Stimulated activated CD4-positive, alpha-beta T cell treated with anti-CD3 and anti-CD28 coated beads, Interleukin-4, amount 100 ng/mL, for 4 hours (primary cell): ENCODE measurements around the gene SPAG16.
"Not testable (repeated sequence)": the region's sequence is repeated elsewhere in the genome, so short reads cannot be mapped to it uniquely, and the experiment has no call there.

Experiments
- DNase-seq, 2 experiments: peaks; one replicate each; pipeline ENCODE4 v3.0.0-alpha.2; 2020

The SPAG16 gene

DNA sequence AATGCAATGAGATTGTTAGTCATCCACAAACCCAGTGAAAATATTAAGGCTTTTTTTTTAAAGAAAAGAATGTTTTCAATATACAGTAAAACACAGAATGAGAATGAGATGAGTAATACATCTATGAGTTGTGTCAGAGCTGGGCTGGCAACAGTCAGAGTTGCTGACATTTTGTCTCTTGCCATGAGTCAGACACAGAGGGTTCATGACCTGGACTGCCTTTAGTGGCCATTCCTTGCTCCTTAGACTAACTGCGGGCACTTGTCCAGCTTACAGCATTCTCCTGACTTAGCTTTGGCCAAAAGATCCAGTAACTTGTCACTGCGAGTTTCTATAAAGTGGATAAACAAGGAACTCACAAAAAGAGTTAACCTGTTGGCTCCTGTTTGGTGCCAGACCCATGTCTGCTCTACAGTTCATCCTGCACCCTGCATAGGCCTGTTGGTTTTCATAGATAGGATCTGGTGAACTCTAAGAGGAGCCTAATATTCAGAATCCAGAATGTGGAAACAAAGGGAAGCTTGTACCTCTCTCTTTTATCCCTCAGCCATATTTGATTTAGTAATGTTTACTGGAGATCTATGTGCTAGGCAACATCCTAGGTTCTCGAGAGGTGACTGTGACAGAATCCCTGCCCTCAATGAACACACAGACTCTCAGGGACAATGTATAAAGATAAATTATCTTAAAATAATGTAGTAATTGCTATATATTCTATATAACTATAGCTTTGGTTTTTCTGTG, 735.1 kb downstream of the SPAG16 start:
- no peak for DNase-seq

DNA sequence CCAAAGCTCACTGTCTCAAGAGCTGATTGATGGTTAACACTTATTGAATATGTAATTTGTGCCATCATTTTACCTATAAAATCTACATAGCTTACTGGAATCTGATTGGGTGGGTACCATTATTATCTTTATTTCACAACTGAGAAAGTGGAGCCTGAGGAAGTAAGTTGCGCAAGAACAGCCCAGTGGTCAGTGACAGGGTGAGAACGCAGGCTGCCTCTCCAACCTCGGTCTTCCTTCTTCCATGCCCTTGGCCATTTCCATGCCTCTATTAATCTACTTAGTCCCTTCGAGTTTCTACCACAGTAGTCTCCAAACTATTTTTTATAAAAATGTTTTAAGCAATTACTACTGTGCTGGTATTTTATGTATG, 735.7 kb downstream of the SPAG16 start:
- DNase-seq = no peak

GRCh38 chr2:214029190-214029589, 744.9 kb downstream of the SPAG16 start:
- DNase-seq = no peak

- no peak for DNase-seq
These were observed 747.3 kb downstream of the SPAG16 start for GRCh38 chr2:214031566-214031965.

DNA sequence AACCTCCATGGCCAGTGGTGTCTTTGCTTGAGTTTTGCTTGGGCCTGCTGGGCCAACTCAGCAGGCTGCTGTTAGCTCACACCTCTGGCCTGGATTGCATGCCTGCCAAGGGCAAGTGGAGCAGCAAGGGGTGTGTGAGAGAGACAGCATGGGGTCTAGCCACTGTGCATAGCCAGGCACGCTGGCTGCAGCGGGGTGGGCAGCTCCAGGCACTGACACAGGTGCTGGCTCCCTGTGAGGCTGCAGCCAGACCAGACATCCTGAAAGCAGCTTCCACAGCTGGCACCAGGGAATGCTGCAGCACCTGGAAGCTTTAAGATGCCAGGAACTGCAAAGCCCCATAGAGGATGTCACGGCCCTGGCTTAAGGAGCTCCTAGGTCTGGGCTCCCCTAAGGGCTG, 750.2 kb downstream of the SPAG16 start:
- DNase-seq = no peak

DNA sequence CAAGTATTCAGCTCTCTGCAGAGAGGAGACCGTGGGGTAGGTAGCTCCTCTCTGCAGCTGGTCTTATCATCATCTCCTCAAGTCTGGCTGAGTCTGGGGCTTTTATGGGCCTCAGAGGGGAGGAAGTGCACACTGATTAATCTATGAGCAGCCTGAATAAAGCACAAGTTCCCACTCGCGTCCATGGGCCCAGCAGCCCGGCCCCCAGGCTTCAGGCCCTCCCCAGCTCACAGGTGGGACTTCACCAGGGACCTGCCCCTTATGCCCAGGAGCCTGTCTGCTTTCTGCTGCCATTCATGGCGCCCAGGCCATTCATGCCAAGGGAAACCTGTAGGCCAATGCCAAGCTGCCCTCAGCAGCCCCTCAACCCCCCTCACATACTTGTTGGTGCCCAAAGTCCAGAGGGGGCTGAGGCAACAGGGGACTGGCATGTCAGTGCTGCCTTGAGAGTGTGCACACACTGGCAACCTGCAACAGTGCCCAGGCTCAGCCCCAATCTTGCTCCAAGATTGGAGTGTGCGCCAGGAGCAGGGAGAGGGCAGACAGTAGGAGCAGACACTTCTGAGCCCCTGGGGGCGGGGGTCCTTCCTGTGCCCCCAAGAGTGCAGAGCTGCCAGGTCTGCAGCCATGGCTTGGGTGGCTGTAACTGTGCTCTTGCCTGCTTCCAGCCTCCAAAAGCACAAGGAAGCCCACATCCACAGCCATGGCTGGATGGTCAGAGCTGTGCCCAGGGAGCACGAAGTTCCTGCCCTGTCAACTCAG, 751.0 kb downstream of the SPAG16 start:
- no peak for DNase-seq

DNA sequence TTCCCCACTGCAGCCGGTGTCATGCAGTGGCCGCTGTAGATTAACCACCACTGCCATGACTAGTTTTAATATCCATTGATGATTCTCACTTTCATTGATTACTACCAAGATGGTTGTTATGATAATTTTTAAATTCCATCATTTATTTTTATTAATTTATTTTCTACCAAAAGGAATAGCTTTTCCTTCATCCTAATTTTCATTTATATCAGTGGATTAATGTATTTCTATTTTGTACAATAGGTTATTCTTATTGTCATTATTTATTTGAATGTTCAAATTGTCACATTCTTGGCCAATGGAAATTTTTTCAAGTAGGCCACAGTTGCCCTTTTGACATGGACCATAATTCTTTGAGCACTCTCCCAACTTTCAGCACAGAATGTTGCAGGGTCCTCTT, 751.7 kb downstream of the SPAG16 start:
- no peak for DNase-seq

DNA sequence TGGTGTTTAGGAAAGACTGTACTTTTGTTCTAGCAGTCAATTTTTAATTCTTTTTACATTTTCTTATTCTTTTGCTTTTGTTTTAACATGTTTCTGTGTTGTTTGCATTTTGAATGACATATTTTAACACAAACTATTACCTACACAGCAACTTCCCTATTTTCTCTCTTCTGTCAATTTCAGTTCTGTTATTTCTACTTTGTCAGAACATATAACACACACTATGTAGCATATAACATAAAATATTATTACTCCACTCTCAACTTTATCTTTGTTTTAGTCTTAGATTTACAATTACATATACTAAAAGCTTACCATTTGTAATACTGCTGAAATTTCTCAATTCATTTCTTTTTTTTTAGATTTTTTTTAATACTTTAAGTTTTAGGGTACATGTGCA, 753.9 kb downstream of the SPAG16 start:
- DNase-seq = no peak

- DNase-seq = no peak
These were observed 766.5 kb downstream of the SPAG16 start for GRCh38 chr2:214050731-214051130.

DNA sequence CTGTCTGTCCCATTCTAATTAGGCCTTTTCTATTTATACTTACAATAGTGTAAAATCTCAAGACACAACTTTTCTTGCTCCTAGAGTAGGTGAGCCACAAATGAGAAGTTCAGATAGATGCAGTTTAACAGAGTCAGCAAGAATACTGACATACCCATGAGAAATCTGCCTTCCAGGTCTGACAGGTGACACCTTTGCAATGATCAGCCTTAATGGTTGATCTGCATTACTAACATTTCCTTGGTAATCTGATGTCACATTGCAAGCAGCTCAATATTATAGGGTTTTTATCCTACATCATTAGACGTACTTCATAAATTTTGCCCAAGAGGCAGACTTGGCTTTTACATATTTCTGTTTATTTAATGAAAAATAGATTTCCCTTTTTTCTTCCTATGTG, 767.3 kb downstream of the SPAG16 start:
- no peak for DNase-seq

GRCh38 chr2:214052235-214052634, 768.0 kb downstream of the SPAG16 start:
- no peak for DNase-seq

DNA sequence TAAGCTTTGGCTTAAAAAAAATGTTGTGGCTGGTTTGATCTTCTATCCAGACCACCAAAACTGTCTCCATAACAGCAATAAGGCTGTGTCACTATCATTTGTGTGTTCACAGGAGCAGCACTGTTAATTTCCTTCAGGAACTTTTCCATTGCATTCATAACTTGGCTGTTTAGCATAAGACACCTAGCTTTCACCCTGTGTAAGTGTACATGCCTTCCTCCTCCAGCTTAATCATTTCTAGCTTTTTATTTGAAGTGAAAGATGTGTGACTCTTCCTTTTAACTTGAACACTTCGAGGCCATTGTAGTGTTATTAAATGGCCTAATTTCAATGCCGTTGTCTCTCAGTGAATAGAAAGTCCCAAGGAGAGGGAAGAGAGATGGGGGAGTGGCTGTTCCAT, 773.7 kb downstream of the SPAG16 start:
- DNase-seq = no peak

DNA sequence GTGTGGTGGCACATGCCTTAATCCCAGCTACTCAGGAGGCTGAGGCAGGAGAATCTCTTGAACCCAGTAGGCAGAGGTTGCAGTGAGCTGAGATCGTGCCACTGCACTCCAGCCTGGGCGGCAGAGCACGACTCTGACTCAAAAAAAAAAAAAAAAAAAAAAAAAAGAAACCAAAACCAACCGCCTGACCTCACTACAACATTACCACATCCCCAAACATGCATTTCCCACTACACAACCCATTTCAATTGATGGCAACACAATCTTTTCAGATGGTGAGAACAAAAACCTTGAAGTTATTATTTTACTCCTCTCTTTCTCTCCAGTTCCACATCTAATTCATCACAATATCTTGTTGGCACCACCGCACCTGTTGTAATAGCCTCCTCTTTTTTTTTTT, 778.0 kb downstream of the SPAG16 start:
- DNase-seq = not testable (repeated sequence)

DNA sequence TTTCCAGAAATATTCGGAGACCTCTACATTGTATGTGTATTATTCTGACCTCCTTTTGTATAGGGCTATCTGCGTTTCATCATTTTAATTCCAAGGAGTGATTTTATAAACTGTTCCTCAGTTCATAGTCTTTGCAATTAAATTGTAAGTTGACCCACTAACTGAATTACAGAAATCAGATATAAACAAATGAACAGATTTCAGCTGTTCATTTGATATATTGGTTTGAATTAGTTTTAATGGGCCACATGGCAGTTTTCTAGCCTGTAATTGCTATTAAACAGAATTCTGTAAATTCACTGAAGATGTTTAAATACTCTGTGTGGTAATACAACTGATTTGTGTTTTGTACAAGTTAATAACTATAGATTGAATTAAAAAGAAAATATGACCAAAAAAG, 780.2 kb downstream of the SPAG16 start:
- no peak for DNase-seq

DNA sequence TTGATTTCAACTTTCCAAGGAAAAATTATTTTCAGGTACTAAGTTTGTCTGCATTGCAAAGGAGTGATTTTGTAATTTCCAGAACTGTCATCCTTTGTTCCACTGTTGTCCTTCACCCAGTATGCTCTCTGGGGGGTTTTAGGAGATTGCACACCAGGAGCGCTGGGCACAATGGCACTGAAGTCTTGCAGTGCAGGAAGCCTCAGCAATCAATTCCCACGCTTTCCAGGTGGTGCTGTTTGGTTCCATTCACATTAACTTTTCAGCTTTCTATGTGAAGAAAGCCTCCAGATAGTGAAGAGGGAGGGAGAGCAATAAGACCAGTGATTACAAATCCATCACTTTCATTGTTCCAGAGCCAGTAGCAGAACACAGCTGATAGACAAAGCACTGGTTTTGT, 782.6 kb downstream of the SPAG16 start:
- DNase-seq = no peak

DNA sequence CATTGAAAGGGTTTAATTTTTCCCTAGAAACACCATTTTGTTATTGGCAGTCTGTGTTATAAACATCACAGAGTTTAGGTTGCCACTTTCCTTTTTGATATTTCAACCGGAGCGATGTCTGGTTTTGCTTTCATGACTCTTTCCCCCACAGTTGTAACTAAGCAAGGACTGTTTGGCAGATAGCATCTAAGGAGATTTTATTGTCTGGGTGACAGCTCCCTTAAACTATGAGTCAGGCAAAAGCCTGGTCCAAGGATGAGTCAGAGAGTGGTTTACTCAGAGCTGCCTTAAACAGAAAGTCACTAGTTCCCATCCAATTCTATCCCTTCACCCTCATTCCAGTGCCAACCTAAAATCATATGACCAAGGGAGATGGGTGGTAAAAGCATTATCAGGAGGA, 785.0 kb downstream of the SPAG16 start:
- DNase-seq = no peak

GRCh38 chr2:214075456-214075855, 791.2 kb downstream of the SPAG16 start:
- no peak for DNase-seq

DNA sequence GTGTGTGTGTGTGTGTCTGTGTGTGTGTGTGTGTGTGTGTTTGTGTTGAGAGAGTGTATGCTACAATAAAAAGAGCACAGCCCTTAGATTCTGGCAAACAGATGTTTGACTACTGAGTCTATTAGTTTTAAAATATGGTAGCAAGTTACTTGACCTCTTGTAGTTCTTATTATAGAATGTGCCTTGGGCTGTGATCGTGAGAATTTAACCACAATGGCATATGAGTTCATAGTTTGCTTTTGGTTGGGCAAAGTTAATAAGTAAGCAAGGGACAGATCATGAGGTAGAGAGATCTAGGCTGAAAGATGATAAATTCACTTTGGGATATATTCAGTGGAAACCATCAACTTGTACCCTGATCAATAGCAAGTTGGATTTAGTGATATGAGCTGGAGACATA, 792.3 kb downstream of the SPAG16 start:
- no peak for DNase-seq

DNA sequence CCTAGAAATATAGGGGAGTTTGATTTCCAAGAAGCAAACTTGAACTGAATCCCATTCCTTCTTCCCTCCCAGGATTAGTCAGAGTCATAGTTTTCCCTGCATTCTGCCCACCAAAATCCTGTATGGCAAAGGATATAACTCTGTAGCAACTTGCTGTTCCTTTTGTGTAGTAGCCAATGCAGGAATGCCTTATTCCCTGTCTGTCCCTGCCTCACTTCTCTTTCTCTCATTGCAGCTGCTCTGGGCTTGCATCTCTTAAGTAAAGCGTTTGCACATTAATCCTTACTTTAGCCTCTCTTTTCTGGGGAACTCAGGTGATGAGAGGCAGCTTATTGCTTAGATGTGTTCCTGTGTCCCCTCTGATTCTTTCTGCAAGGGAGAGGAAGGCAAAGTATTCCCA, 793.5 kb downstream of the SPAG16 start:
- DNase-seq = no peak

DNA sequence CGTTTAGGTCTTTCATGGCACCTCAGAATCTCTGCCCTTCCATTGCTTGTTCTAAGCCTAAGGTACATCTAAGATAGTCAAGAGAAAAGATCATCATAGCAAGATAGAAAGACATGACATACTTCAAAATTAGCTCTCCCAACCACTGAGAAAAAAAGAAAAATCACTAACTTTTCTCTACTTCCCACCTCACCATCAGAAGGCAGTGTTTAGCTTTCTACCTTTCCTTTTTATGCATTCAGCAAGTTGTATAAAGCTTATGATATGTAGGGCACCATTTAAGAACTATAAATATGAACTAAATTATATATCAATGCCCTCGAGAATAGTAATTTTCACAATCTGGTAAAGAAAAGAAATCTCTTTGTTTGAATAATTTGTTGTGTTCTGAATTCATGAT, 794.8 kb downstream of the SPAG16 start:
- DNase-seq = no peak

GRCh38 chr2:214088536-214088935, 804.3 kb downstream of the SPAG16 start:
- DNase-seq = no peak

- no peak for DNase-seq
These were observed 812.0 kb downstream of the SPAG16 start for GRCh38 chr2:214096208-214096715.

- no peak for DNase-seq
These were observed 814.5 kb downstream of the SPAG16 start for GRCh38 chr2:214098811-214099210.

DNA sequence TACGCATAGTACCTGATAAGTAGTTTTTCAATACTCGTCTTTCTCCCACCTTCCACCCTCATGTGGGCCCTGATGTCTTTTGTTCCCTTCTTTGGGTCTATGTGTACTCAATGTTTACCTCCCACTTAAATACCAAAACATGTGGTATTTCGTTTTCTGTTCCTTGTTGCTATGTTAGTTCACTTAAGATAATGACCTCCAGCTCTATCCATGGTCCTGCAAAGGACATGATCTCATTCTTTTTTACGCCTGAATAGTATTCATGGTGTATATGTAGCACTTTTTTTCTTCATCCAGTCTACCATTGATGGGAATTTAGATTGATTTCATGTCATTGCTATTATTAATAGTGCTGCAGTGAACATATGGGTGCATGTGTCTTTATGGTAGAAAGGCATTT, 816.2 kb downstream of the SPAG16 start:
- no peak for DNase-seq
